ENCODE data around the gene CLDN24.

DNA sequence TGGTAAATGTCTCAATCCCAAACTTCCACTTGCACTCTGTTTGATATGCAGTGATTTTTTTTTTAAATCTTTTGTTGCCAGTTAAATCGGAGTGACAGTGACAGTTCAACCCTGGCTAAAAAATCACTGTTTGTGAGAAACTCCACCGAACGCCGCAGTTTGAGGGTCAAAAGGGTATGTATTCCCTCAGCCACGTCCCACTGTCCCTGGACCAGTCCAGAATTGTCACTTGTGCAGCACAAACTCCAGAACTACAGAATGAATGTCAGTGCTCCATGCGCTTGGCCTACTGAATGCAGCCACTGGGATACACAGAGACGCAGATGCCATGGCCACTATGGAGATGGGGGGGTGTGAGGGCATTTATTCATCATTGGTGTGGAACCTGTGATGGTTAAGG, 36.3 kb downstream of the CLDN24 start:
- TF ChIP-seq, protein P1, sequence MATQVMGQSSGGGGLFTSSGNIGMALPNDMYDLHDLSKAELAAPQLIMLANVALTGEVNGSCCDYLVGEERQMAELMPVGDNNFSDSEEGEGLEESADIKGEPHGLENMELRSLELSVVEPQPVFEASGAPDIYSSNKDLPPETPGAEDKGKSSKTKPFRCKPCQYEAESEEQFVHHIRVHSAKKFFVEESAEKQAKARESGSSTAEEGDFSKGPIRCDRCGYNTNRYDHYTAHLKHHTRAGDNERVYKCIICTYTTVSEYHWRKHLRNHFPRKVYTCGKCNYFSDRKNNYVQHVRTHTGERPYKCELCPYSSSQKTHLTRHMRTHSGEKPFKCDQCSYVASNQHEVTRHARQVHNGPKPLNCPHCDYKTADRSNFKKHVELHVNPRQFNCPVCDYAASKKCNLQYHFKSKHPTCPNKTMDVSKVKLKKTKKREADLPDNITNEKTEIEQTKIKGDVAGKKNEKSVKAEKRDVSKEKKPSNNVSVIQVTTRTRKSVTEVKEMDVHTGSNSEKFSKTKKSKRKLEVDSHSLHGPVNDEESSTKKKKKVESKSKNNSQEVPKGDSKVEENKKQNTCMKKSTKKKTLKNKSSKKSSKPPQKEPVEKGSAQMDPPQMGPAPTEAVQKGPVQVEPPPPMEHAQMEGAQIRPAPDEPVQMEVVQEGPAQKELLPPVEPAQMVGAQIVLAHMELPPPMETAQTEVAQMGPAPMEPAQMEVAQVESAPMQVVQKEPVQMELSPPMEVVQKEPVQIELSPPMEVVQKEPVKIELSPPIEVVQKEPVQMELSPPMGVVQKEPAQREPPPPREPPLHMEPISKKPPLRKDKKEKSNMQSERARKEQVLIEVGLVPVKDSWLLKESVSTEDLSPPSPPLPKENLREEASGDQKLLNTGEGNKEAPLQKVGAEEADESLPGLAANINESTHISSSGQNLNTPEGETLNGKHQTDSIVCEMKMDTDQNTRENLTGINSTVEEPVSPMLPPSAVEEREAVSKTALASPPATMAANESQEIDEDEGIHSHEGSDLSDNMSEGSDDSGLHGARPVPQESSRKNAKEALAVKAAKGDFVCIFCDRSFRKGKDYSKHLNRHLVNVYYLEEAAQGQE (IDR thresholded peaks at IDR 0.05) = no peak
- TF ChIP-seq, protein P2, sequence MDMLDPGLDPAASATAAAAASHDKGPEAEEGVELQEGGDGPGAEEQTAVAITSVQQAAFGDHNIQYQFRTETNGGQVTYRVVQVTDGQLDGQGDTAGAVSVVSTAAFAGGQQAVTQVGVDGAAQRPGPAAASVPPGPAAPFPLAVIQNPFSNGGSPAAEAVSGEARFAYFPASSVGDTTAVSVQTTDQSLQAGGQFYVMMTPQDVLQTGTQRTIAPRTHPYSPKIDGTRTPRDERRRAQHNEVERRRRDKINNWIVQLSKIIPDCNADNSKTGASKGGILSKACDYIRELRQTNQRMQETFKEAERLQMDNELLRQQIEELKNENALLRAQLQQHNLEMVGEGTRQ (IDR thresholded peaks at IDR 0.05) = no peak
- TF ChIP-seq POLR2AphosphoS2 (conservative IDR thresholded peaks at IDR 0.05; ENCODE audit: low read length) (no peak), SMC3 (IDR thresholded peaks at IDR 0.05) (no peak), POLR2A (IDR thresholded peaks at IDR 0.05; ENCODE audit: low read length) (no peak), CEBPB (IDR thresholded peaks at IDR 0.05) (no peak), EHF (CRISPR knock-in tag; IDR thresholded peaks at IDR 0.05) (no peak), CHD2 (IDR thresholded peaks at IDR 0.05; ENCODE audit: low read length, partially characterized antibody) (no peak), RFX5 (IDR thresholded peaks at IDR 0.05) (no peak), PHF8 (IDR thresholded peaks at IDR 0.05; ENCODE audit: borderline replicate concordance, low read depth) (no peak)
- TF ChIP-seq, protein P3, sequence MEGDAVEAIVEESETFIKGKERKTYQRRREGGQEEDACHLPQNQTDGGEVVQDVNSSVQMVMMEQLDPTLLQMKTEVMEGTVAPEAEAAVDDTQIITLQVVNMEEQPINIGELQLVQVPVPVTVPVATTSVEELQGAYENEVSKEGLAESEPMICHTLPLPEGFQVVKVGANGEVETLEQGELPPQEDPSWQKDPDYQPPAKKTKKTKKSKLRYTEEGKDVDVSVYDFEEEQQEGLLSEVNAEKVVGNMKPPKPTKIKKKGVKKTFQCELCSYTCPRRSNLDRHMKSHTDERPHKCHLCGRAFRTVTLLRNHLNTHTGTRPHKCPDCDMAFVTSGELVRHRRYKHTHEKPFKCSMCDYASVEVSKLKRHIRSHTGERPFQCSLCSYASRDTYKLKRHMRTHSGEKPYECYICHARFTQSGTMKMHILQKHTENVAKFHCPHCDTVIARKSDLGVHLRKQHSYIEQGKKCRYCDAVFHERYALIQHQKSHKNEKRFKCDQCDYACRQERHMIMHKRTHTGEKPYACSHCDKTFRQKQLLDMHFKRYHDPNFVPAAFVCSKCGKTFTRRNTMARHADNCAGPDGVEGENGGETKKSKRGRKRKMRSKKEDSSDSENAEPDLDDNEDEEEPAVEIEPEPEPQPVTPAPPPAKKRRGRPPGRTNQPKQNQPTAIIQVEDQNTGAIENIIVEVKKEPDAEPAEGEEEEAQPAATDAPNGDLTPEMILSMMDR (IDR thresholded peaks at IDR 0.05) = no peak
- TF ChIP-seq, protein P4, sequence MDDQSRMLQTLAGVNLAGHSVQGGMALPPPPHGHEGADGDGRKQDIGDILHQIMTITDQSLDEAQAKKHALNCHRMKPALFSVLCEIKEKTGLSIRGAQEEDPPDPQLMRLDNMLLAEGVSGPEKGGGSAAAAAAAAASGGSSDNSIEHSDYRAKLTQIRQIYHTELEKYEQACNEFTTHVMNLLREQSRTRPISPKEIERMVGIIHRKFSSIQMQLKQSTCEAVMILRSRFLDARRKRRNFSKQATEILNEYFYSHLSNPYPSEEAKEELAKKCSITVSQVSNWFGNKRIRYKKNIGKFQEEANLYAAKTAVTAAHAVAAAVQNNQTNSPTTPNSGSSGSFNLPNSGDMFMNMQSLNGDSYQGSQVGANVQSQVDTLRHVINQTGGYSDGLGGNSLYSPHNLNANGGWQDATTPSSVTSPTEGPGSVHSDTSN (IDR thresholded peaks at IDR 0.05) = no peak
- TF ChIP-seq, protein P5, sequence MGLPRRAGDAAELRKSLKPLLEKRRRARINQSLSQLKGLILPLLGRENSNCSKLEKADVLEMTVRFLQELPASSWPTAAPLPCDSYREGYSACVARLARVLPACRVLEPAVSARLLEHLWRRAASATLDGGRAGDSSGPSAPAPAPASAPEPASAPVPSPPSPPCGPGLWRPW (IDR thresholded peaks at IDR 0.05) = no peak
- TF ChIP-seq, protein P6, sequence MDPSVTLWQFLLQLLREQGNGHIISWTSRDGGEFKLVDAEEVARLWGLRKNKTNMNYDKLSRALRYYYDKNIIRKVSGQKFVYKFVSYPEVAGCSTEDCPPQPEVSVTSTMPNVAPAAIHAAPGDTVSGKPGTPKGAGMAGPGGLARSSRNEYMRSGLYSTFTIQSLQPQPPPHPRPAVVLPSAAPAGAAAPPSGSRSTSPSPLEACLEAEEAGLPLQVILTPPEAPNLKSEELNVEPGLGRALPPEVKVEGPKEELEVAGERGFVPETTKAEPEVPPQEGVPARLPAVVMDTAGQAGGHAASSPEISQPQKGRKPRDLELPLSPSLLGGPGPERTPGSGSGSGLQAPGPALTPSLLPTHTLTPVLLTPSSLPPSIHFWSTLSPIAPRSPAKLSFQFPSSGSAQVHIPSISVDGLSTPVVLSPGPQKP (IDR thresholded peaks at IDR 0.05; ENCODE audit: low read depth, low read length) = no peak
